MM.1S (cell line): ENCODE data around the gene LIMS2.

Experiments
- CTCF ChIP-seq: fragments of 300-600 bp; sonication (generic); IDR thresholded peaks from 2 replicates; pipeline ENCODE4 v1.5.1; 2016; ENCODE audit warnings: antibody characterized with exemption, low read length, mixed read lengths
- EZH2 ChIP-seq: fragments of 300-600 bp; sonication (generic); optimal IDR thresholded peaks from 2 replicates; pipeline ENCODE3; 2017; ENCODE audit warnings: low read depth, mild to moderate bottlenecking, antibody characterized with exemption, low read length, mixed read lengths

- TF ChIP-seq CTCF (peak; percentile 87), EZH2 (no peak)
These were observed 25.7 kb downstream of the LIMS2 start for GRCh38 chr2:127649684-127650040.
